Tibial nerve (tissue), 4 donors: Measurements from ENCODE around the gene FAM78B. TPM values are rescaled to one million over a fixed set of nuclear protein-coding genes. Genes with fewer than 3 reads are reported as not detected.

Experiments
- DNase-seq, 2 donors: peaks; one replicate each; pipeline ENCODE4 v3.0.0-alpha.2; 2019; ENCODE audit warnings: low spot score in 2 of 2
- H3K27ac ChIP-seq, 4 donors: fragments of 200-600 bp; sonication (generic) in 3 of 4; one replicate each; pipeline ENCODE4 v1.5.1; 2017 to 2019; ENCODE audit warnings: mild to moderate bottlenecking in 1 of 4
- H3K27me3 ChIP-seq, 2 donors: fragments of 200-600 bp; sonication (generic) in 1 of 2; one replicate each; pipeline versions ENCODE4 v1.5.1 to v1.6.0; 2017 to 2019
- H3K36me3 ChIP-seq, 3 donors: fragments of 200-600 bp; sonication (generic); one replicate each; pipeline ENCODE4 v1.5.1; 2018 to 2019
- H3K4me1 ChIP-seq, 4 donors: fragments of 200-600 bp; sonication (generic) in 3 of 4; one replicate each; pipeline ENCODE4 v1.5.1; 2017 to 2019
- H3K4me3 ChIP-seq, 4 donors: fragments of 200-600 bp; sonication (generic) in 3 of 4; one replicate each; pipeline ENCODE4 v1.5.1; 2017 to 2019; ENCODE audit warnings: mild to moderate bottlenecking in 1 of 4, moderate library complexity in 1 of 4
- H3K9me3 ChIP-seq, 4 donors: fragments of 200-600 bp; sonication (generic) in 3 of 4; one replicate each; pipeline ENCODE4 v1.5.1; 2017 to 2019
- EP300 ChIP-seq, 2 donors: sonication (generic); formaldehyde crosslinking; IDR thresholded peaks; one replicate each; pipeline ENCODE4 v1.6.1; 2017; ENCODE audit warnings: antibody characterized with exemption in 2 of 2, mild to moderate bottlenecking in 1 of 2
- POLR2A ChIP-seq, 2 donors: fragments of 450-650 bp; IDR thresholded peaks; one replicate each; pipeline ENCODE4 v1.6.1; 2017; ENCODE audit warnings: antibody characterized with exemption in 2 of 2, mild to moderate bottlenecking in 2 of 2, moderate library complexity in 2 of 2
- WGBS, 2 donors: methylation state at CpG; one replicate each; pipeline ENCODE4 v1.1.5; 2018; 5-methylcytosine and 5-hydroxymethylcytosine counted together
- total RNA-seq, 4 donors: library from RNA; depleted of rRNA; stranded (reverse); fragments of >200 nt; gene quantifications; one replicate each; pipeline ENCODE4 v1.1.0, GENCODE V29; 2016
- TF ChIP-seq, protein P1 (sequence below), 5 experiments: fragments of 200-600 bp in 3 of 5; fragments of 450-650 bp in 2 of 5; sonication (generic) in 3 of 5; IDR thresholded peaks; one replicate each; pipeline ENCODE4 v1.5.1; 2016 to 2019; ENCODE audit warnings: antibody characterized with exemption in 5 of 5, mild to moderate bottlenecking in 3 of 5, moderate library complexity in 2 of 5

Gene FAM78B
- total RNA-seq, 4 donors from 2014 or later = 2.0 to 6.3 (median 3.5) TPM

DNA sequence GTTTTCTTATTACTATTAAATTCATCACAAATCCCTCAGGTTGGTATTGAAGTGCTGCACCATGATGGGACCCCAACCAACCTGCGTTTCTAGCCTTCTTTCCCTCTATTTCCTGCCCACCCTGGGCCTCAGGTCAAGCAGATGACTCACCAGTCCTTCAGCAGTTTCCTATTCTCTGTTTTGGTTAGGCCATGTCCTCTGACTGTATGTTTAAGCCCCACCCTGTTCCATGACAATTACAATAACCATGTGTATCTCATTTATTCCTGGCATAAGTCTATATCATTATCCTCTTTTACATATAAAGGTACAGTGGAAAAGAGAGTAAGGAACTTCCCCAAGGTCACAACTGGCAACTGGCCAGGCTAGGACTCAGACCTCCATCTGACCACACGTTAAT, 5.3 kb upstream of the FAM78B start:
- DNase-seq = no peak
- no peak overlapping the region for H3K4me3 ChIP-seq
- peaks cover 0 to 38% (median 3%) of the 10 kb centered on the region in 4 donors for H3K4me1 ChIP-seq
- no peaks in the 10 kb centered on the region for H3K9me3 ChIP-seq
- H3K27me3 ChIP-seq = no peaks in the 10 kb centered on the region
- H3K27ac ChIP-seq = no peak overlapping the region
- TF ChIP-seq EP300 (IDR thresholded peaks at IDR 0.05) = no peak
- TF ChIP-seq, protein P1, sequence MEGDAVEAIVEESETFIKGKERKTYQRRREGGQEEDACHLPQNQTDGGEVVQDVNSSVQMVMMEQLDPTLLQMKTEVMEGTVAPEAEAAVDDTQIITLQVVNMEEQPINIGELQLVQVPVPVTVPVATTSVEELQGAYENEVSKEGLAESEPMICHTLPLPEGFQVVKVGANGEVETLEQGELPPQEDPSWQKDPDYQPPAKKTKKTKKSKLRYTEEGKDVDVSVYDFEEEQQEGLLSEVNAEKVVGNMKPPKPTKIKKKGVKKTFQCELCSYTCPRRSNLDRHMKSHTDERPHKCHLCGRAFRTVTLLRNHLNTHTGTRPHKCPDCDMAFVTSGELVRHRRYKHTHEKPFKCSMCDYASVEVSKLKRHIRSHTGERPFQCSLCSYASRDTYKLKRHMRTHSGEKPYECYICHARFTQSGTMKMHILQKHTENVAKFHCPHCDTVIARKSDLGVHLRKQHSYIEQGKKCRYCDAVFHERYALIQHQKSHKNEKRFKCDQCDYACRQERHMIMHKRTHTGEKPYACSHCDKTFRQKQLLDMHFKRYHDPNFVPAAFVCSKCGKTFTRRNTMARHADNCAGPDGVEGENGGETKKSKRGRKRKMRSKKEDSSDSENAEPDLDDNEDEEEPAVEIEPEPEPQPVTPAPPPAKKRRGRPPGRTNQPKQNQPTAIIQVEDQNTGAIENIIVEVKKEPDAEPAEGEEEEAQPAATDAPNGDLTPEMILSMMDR (IDR thresholded peaks at IDR 0.05) = no peak
- TF ChIP-seq POLR2A (IDR thresholded peaks at IDR 0.05) = no peak
- 46 to 66% methylated on average over 2 of the region's 2 CpGs for WGBS, 2 donors
- H3K36me3 ChIP-seq = no peaks in the 10 kb centered on the region

GRCh38 chr1:166170726-166171125, 3.9 kb upstream of the FAM78B start:
- WGBS, 2 donors = 37 to 43% methylated on average over 2 of the region's 2 CpGs
- no peak for DNase-seq

GRCh38 chr1:166170075-166170474, 3.3 kb upstream of the FAM78B start:
- Histone ChIP-seq H3K4me1 (peaks cover 0 to 48% (median 8%) of the 10 kb centered on the region in 4 donors), H3K27me3 (no peaks in the 10 kb centered on the region), H3K9me3 (no peaks in the 10 kb centered on the region), H3K36me3 (no peaks in the 10 kb centered on the region), H3K27ac (no peak overlapping the region), H3K4me3 (no peak overlapping the region)
- TF ChIP-seq, protein P1 (IDR thresholded peaks at IDR 0.05) = no peak
- no peak for TF ChIP-seq EP300 (IDR thresholded peaks at IDR 0.05)
- TF ChIP-seq POLR2A (IDR thresholded peaks at IDR 0.05) = no peak
- DNase-seq = no peak
- WGBS, 2 donors = 37 to 60% methylated on average over 2 of the region's 2 CpGs

More at GRCh38 chr1:166170726-166171125, 3.9 kb upstream of the FAM78B start:
- no peaks in the 10 kb centered on the region for H3K27me3 ChIP-seq
- H3K27ac ChIP-seq = no peak overlapping the region
- H3K9me3 ChIP-seq = no peaks in the 10 kb centered on the region
- peaks cover 0 to 41% (median 5%) of the 10 kb centered on the region in 4 donors for H3K4me1 ChIP-seq
- H3K36me3 ChIP-seq = no peaks in the 10 kb centered on the region
- TF ChIP-seq POLR2A (IDR thresholded peaks at IDR 0.05) (no peak), EP300 (IDR thresholded peaks at IDR 0.05) (peak in 1 of 2 donors; percentile 45)
- H3K4me3 ChIP-seq = no peak overlapping the region

DNA sequence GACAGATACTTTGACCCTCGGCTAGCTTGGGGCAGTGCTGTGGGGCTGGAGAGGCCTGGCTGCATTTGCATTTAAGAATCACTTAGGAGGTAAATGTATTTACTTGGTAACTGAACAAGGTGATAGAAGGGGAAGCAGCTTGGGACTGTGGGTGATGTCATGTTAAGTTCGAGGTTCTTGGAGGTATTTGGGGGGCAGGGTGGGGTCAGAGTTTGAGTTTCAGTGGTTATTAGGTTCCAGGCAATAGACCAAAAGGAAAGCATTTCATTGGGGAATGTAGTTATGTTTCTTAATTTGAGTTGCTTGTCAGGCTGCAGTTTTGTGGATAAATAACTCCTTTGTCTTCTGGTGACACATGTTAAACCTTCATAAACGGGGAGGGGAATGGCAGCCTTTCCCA, 2.4 kb upstream of the FAM78B start:
- no peak for DNase-seq
- no peak overlapping the region for H3K27ac ChIP-seq
- WGBS, 2 donors = 40 to 44% methylated on average over 3 of the region's 3 CpGs
- no peak overlapping the region for H3K4me3 ChIP-seq
- no peaks in the 10 kb centered on the region for H3K36me3 ChIP-seq
- TF ChIP-seq EP300 (IDR thresholded peaks at IDR 0.05) (no peak), POLR2A (IDR thresholded peaks at IDR 0.05) (no peak)
- TF ChIP-seq, protein P1 (IDR thresholded peaks at IDR 0.05) = no peak
- no peaks in the 10 kb centered on the region for H3K27me3 ChIP-seq
- H3K4me1 ChIP-seq = peaks cover 0 to 50% (median 8%) of the 10 kb centered on the region in 4 donors
- H3K9me3 ChIP-seq = no peaks in the 10 kb centered on the region

GRCh38 chr1:166167572-166167925, 748 bp upstream of the FAM78B start:
- TF ChIP-seq, protein P1 (IDR thresholded peaks at IDR 0.05) = no peak
- no peak for TF ChIP-seq POLR2A (IDR thresholded peaks at IDR 0.05)
- no peak for TF ChIP-seq EP300 (IDR thresholded peaks at IDR 0.05)
- no peak for DNase-seq
- peak overlapping the region; percentile 49 to 79 (median 60) for H3K4me3 ChIP-seq
- 38 to 41% methylated on average over 5 of the region's 5 CpGs for whole genome bisulfite sequencing, 2 donors
- H3K27ac ChIP-seq = peak overlapping the region in 3 of 4 donors; percentile 58 to 79 (median 72)
- no peaks in the 10 kb centered on the region for H3K36me3 ChIP-seq
- H3K27me3 ChIP-seq = no peaks in the 10 kb centered on the region
- H3K4me1 ChIP-seq = peaks cover 0 to 46% (median 6%) of the 10 kb centered on the region in 4 donors
- no peaks in the 10 kb centered on the region for H3K9me3 ChIP-seq

DNA sequence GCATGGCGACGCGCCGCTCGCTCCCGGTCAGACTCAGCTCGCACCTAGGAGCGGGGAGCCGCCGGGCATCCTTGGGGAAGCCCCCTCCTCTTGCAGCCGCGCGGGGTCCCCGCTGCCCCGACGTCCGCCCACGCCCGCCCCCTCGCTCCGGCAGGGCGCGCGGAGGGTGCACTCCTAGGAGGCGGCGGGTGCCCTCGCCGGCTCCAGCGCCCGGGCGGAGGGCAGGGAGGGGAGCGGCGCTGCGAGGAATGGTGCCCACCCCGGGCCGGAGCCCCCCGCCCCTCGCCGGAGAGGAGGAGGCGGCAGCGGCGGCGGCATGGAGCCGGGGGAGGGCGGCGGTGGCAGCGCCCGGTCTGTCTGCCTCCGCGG, 488 bp downstream of the FAM78B start:
- WGBS, 2 donors = no CpG with 5 or more reads among the region's 50 CpGs
- Histone ChIP-seq H3K27me3 (no peaks in the 10 kb centered on the region), H3K9me3 (no peaks in the 10 kb centered on the region), H3K4me1 (peaks cover 0 to 35% (median 6%) of the 10 kb centered on the region in 4 donors), H3K4me3 (peak overlapping the region; percentile 22 to 79 (median 60)), H3K36me3 (no peaks in the 10 kb centered on the region), H3K27ac (peak overlapping the region in 2 of 4 donors; percentile 58 to 79)
- TF ChIP-seq, protein P1 (IDR thresholded peaks at IDR 0.05) = no peak
- TF ChIP-seq EP300 (IDR thresholded peaks at IDR 0.05) (no peak), POLR2A (IDR thresholded peaks at IDR 0.05) (no peak)
- DNase-seq = no peak
